Nephron progenitor cell (in vitro differentiated cells): ENCODE data around the gene ROPN1.
"Not testable (repeated sequence)": the region's sequence is repeated elsewhere in the genome, so short reads cannot be mapped to it uniquely, and the experiment has no call there.

Source experiments
- DNase-seq: peaks from one replicate; pipeline ENCODE4 v3.0.0; 2021
- H3K27ac Mint-ChIP-seq: 2 replicates; pipeline ENCODE4 v1.8.0; 2021; ENCODE audit warnings: mild to moderate bottlenecking, moderate library complexity, mixed read lengths
- H3K27me3 Mint-ChIP-seq: 2 replicates; pipeline ENCODE4 v1.8.0; 2021; ENCODE audit warnings: mild to moderate bottlenecking, low read depth, mixed read lengths; ENCODE audit not compliant: poor library complexity
- H3K36me3 Mint-ChIP-seq: 2 replicates; pipeline ENCODE4 v1.8.0; 2021; ENCODE audit warnings: low read depth, mixed read lengths
- H3K4me1 Mint-ChIP-seq: 2 replicates; pipeline ENCODE4 v1.8.0; 2021; ENCODE audit warnings: mixed read lengths
- H3K4me3 Mint-ChIP-seq: 2 replicates; pipeline ENCODE4 v1.8.0; 2021; ENCODE audit warnings: mild to moderate bottlenecking, moderate library complexity, mixed read lengths
- H3K9me3 Mint-ChIP-seq: 2 replicates; pipeline ENCODE4 v1.8.0; 2021; ENCODE audit warnings: mild to moderate bottlenecking, moderate library complexity, mixed read lengths
- TF ChIP-seq, protein P1 (sequence below): fragments of 200-600 bp; sonication (generic); IDR thresholded peaks from 2 replicates; pipeline ENCODE4 v1.5.0; 2021; ENCODE audit warnings: antibody characterized with exemption

The ROPN1 gene

DNA sequence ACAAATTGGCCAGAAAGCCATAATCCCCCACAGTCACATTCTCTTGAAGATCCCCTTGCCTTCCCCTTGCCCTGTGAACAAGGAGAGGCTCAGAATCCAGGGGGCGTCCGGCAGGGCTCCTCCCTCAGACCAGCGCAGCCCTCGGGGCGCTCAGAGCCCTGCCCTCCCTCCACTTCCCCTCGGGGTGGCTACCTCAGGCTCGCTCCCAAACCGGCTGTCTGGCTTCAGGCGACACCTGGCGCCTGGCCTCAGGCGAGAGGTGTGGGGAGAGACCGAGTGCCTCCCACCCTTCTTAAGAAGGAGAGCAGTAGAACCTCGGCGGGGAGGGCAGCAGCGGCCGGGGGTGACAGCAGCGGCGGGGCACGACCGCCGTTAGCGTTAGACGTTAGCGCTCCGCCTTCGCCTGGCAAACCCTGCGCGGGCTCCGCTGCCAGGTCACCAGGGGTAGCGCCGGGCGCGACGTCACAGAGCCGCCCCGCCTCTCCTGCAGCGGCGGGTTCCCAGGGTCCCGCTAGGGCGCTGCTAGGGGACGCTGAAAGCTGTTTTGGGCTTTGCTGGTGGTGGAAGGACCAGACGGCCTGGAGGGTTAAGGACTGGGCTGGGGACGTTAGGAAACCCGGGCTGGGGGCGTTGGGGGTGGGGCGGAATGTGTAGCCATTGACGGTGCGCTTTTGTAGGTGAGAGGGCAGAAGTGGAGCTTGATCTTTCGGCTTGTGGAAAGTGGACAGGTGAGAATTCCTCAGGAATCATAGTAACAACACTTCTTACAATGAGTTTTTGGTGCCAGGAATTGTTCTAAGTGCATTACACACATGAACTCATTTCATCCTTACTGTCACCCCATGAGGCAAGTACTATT lies at the start of gene ROPN1:
TSS of gene ROPN1 (minus strand) at position 395 of the 859 bp plus-strand sequence. CDS start 11,643 bp downstream, outside the sequence.
- peak within 1 kb of the TSS; percentile 66 for H3K4me3 Mint-ChIP-seq
- H3K9me3 Mint-ChIP-seq, H3K36me3 Mint-ChIP-seq, DNase-seq, H3K27ac Mint-ChIP-seq, H3K4me1 Mint-ChIP-seq: not testable (repeated sequence)
- peaks cover 51% of the 10 kb centered on the region for H3K27me3 Mint-ChIP-seq

DNA sequence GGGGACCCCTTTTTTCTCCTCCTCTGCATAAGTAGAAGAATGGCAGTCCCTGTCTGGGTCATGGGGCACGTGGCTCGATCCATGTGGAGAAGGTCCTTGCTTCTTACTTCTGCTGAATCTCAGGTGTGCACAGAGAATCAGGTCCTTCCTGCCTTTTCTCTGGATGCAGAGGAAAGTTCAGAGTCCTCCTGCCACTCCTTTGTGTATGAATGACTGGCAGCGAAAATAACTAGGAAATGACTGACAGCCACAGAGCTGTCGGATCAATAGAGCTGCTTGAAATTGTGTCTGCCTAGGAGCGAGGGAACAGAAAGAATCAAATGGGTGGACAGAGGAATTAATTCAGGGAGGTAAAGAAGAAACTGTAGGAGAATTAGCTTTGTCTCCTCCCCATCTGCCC lies 49.6 kb upstream of the ROPN1 start:
- peaks cover 8% of the 10 kb centered on the region for H3K36me3 Mint-ChIP-seq
- no peak overlapping the region for H3K4me3 Mint-ChIP-seq
- no peak for DNase-seq
- peaks cover 6% of the 10 kb centered on the region for H3K27me3 Mint-ChIP-seq
- no peaks in the 10 kb centered on the region for H3K4me1 Mint-ChIP-seq
- H3K9me3 Mint-ChIP-seq, result no peaks in the 10 kb centered on the region
- TF ChIP-seq, protein P1, sequence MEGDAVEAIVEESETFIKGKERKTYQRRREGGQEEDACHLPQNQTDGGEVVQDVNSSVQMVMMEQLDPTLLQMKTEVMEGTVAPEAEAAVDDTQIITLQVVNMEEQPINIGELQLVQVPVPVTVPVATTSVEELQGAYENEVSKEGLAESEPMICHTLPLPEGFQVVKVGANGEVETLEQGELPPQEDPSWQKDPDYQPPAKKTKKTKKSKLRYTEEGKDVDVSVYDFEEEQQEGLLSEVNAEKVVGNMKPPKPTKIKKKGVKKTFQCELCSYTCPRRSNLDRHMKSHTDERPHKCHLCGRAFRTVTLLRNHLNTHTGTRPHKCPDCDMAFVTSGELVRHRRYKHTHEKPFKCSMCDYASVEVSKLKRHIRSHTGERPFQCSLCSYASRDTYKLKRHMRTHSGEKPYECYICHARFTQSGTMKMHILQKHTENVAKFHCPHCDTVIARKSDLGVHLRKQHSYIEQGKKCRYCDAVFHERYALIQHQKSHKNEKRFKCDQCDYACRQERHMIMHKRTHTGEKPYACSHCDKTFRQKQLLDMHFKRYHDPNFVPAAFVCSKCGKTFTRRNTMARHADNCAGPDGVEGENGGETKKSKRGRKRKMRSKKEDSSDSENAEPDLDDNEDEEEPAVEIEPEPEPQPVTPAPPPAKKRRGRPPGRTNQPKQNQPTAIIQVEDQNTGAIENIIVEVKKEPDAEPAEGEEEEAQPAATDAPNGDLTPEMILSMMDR, result no peak
- no peak overlapping the region for H3K27ac Mint-ChIP-seq

DNA sequence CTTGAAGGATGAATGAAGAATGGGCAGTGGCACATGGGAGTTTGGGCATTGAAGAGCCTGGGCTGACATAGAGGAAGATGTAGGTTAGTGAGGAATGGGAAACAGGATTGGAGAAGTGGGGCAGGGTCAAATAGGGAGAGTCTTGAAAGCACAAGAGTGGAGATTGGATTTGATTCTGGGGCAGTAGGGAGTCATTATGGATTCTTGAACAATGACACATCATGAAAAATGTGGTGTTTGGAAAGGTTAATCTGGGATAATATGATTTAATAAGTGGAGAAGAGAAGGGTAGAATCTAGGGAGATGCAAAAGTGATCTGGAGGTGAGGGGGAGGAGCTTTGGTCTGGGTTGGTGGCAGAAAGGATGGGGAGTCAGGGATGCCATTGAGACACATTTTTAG lies 45.4 kb upstream of the ROPN1 start:
- H3K9me3 Mint-ChIP-seq, result no peaks in the 10 kb centered on the region
- H3K4me1 Mint-ChIP-seq, result peaks cover 24% of the 10 kb centered on the region
- H3K27me3 Mint-ChIP-seq, result peaks cover 3% of the 10 kb centered on the region
- no peak for DNase-seq
- H3K36me3 Mint-ChIP-seq, result no peaks in the 10 kb centered on the region
- no peak overlapping the region for H3K4me3 Mint-ChIP-seq
- no peak overlapping the region for H3K27ac Mint-ChIP-seq
- TF ChIP-seq, protein P1, result no peak

DNA sequence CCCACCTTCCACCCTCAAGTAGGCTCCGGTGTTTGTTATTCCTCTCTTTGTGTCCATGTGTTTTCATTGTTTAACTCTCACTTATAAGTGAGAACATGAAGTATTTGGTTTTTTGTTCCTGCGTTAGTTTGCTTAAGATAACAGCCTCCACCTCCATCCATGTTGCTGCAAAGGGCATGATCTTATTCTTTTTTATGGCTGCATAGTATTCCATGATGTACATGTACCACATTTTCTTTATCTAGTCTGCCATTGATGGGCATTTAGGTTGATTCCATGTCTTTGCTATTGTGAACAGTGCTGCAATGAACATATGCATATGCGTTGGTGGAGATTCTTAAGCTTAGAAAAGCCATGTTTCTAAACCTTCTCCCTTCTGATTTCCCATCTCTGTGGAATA lies 44.3 kb upstream of the ROPN1 start:
- H3K4me1 Mint-ChIP-seq, result peaks cover 34% of the 10 kb centered on the region
- H3K9me3 Mint-ChIP-seq, H3K27me3 Mint-ChIP-seq, H3K27ac Mint-ChIP-seq, H3K36me3 Mint-ChIP-seq, H3K4me3 Mint-ChIP-seq, DNase-seq: not testable (repeated sequence)

DNA sequence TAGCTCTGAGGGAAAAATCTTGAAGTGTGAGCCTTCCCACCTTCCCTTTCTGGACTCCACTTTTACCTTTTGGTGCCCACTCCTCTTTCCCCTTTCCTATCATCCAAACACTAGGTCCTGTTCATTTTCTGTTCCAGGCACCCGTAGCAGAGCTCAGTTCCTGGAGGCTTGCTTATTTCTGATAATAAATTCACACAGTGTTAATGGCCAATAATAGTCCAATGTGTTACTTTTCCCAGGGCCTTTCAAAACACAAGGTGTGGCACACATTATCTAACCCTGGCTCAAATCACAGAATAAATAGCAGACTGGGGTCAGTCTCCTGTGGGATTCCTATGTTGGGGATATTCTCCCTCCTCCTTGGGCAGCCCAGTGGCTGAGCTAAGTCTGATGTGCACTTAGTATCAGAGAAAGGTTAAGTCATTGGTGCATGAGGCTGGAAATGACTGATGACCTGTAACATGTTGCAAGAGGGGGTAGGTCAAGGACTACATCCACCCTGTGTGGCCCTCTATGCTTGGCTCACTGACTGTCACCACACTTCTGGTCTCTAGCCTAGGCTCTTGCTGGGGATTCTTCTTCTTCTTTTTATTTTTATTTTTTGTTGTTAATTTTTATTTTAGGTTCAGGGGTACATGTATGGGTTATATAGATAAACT lies 43.7 kb upstream of the ROPN1 start:
- H3K27ac Mint-ChIP-seq, result no peak overlapping the region

DNA sequence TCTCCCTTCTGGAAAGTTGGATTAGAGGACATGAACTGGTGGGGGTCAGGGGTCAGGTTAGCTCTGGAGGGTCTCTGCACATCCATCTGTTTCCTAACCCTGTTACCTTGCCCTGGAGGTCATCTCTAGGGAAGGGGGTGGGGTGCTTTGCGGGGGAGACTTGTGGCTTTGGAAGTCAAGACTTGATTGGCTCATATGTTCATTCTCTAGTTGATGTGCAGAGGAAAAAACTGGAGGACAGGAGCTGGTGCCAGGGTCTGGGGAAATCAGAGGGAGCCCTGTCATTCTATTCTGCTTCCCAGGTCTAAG lies 42.9 kb upstream of the ROPN1 start:
- TF ChIP-seq, protein P1, result no peak
- Mint-ChIP-seq H3K27ac (peak overlapping the region; percentile 63), H3K9me3 (no peaks in the 10 kb centered on the region), H3K27me3 (peaks cover 3% of the 10 kb centered on the region), H3K4me1 (peaks cover 37% of the 10 kb centered on the region), H3K4me3 (peak overlapping the region; percentile 91), H3K36me3 (no peaks in the 10 kb centered on the region)
- peak; percentile 20 for DNase-seq

More for the DNA sequence above, 43.7 kb upstream of the ROPN1 start:
- H3K36me3 Mint-ChIP-seq, result no peaks in the 10 kb centered on the region
- H3K4me3 Mint-ChIP-seq, result peak overlapping the region; percentile 91
- H3K9me3 Mint-ChIP-seq, result no peaks in the 10 kb centered on the region
- peaks cover 3% of the 10 kb centered on the region for H3K27me3 Mint-ChIP-seq
- peaks cover 37% of the 10 kb centered on the region for H3K4me1 Mint-ChIP-seq
- TF ChIP-seq, protein P1, result no peak
- DNase-seq, result no peak
